Spinal cord (tissue), 10 donors: ENCODE data around the gene UBASH3B. TPM values are rescaled to one million over a fixed set of nuclear protein-coding genes. Genes with fewer than 3 reads are reported as not detected.
A peak's percentile ranks its signal among the peaks of the same experiment; 100 is the strongest.

Source experiments
- DNase-seq, 6 donors: peaks; one replicate each; pipeline versions ENCODE4 v3.0.0 to v3.0.0-alpha.2; 2013 to 2015; ENCODE audit warnings: low spot score in 6 of 6, low read depth in 4 of 6
- H3K27ac ChIP-seq: one replicate; pipeline ENCODE4 v1.5.1; 2013; ENCODE audit warnings: low read depth, low read length, control low read depth
- H3K27me3 ChIP-seq: one replicate; pipeline ENCODE4 v1.6.1; 2013; ENCODE audit warnings: low read length; ENCODE audit not compliant: control insufficient read depth, insufficient read depth
- H3K36me3 ChIP-seq: one replicate; pipeline ENCODE4 v1.6.1; 2013; ENCODE audit warnings: low read length; ENCODE audit not compliant: control insufficient read depth, insufficient read depth
- H3K4me1 ChIP-seq: one replicate; pipeline ENCODE4 v1.6.1; 2013; ENCODE audit warnings: low read length; ENCODE audit not compliant: control insufficient read depth, insufficient read depth
- H3K4me3 ChIP-seq: one replicate; pipeline ENCODE4 v1.5.1; 2013; ENCODE audit warnings: low read depth, low read length, control low read depth
- H3K9me3 ChIP-seq: one replicate; pipeline ENCODE4 v1.6.1; 2013; ENCODE audit warnings: low read length; ENCODE audit not compliant: control insufficient read depth, insufficient read depth
- WGBS: methylation state at CpG from one replicate; pipeline ENCODE4 v1.1.5; 2013; ENCODE audit warnings: missing lambda C conversion rate; ENCODE audit not compliant: insufficient coverage; 5-methylcytosine and 5-hydroxymethylcytosine counted together
- polyA plus RNA-seq, 2 donors: library from polyadenylated mRNA; unstranded; fragments of 120-200 nt; gene quantifications; one replicate each; pipeline ENCODE4 v1.2.1, GENCODE V29; 2013; ENCODE audit not compliant: insufficient read length in 2 of 2
- total RNA-seq, 2 donors: library from RNA; depleted of rRNA in 1 of 2; stranded (reverse); fragments of 120-200 nt in 1 of 2; fragments of >200 nt in 1 of 2; gene quantifications; one replicate each; pipeline versions ENCODE4 v1.2.3 to v1.2.4, GENCODE V29; 2013 to 2014
- donor health status: healthy.

UBASH3B gene
- total and polyA plus RNA-seq, 4 donors, result 6.0 to 17.2 (median 9.6) TPM

DNA sequence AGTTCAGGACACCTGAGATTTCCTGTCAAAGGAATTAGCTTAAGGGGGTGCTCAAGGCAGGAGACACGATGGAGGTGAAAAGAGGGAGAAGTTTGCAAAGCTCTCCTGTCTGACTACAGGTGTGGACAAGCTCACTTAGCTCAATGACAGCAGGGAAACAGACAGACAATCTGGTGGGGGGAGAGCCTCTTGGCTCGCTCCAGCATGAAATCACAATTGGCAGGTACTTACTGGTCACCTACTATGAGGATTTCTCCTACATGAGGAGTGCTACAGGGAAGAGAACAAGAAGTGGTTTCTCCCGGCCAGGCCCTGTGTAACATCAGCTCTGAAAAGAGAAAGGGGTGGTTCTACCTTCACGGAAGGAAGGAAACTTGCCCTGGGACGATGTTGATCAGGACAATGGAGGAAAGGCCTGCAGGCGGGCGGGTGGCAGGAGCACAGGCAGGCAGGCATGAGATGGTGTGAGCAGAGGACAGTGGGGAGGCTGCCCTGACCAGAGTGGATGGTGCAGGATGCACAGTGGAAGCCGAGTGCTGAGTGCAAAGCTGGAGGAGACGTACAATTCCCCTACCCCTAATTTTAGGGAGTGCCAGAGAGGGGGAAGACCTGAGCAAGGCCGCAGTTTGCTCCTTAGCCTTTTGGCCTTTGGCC lies 124.9 kb downstream of the UBASH3B start:
- Histone ChIP-seq H3K9me3 (no peaks in the 10 kb centered on the region), H3K27ac (no peak overlapping the region), H3K36me3 (peaks cover 13% of the 10 kb centered on the region), H3K4me3 (no peak overlapping the region), H3K4me1 (peaks cover 13% of the 10 kb centered on the region), H3K27me3 (no peaks in the 10 kb centered on the region)
- DNase-seq, result no peak
- 83% methylated on average over 8 of the region's 10 CpGs for WGBS

DNA sequence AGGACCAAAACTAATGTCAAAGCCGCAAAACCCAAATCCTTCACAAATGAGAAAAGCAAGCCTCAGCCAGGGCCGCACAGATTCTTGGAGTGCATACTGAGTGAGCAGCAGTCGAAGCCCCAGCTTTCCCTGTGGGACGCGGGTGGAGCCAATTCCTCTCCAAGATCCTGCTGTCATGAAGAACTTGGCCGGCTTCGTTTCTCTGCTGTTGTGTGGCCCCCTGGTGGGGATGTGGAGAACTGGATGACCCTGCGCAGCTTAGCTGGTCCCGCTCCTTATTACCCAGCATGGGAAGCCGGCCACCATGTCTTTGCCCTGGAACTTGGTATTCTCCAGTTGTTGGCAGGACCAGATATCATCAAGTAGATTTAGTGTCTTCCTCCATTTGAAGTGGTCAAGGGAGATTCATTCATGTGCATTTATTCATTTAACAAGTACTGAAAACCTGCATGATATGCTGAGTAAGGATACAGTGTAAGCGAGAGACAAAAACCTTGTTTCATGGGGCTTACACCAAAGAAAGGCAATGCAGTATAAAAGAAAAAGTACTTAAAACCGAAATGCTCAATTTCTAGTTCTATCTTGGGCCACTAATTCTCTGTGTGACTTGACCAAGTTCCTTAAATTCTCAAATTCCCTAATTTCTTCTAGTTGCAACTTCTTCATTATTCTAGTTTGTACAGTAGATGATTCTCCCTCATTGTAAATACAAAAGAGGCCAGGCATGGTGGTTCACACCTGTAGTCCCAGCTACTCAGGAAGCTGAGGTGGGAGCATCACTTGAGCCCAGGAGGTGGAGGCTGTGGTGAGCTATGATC lies 126.1 kb downstream of the UBASH3B start:
- Histone ChIP-seq H3K4me1 (peaks cover 13% of the 10 kb centered on the region), H3K9me3 (no peaks in the 10 kb centered on the region), H3K27ac (no peak overlapping the region), H3K27me3 (no peaks in the 10 kb centered on the region), H3K36me3 (peaks cover 13% of the 10 kb centered on the region), H3K4me3 (no peak overlapping the region)
- 4% methylated on average over 10 of the region's 12 CpGs for WGBS
- DNase-seq, result peak; percentile 75 to 96 (median 83)

DNA sequence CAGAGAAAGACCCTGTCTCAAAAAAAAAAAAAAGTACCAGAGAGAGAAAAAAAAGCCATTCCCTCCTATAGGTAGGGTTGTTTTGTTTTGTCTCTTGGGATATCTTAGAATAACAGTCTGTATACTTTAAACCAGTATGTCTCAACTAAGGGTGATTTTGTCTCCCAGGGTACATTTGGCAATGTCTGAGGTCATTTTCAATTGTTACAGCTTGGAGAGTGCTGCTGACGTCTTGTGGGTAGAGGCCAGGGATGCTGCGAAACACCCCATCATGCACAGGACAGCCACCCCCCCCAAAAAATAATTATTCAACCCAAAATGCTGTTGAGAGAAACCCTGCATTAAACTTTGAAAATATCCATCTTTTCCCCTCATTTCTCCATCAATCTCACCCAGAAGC lies 126.7 kb downstream of the UBASH3B start:
- peaks cover 9% of the 10 kb centered on the region for H3K36me3 ChIP-seq
- H3K9me3 ChIP-seq, result no peaks in the 10 kb centered on the region
- DNase-seq, result no peak
- no peak overlapping the region for H3K27ac ChIP-seq
- WGBS, result no CpG with 5 or more reads among the region's 2 CpGs
- H3K4me3 ChIP-seq, result no peak overlapping the region
- peaks cover 13% of the 10 kb centered on the region for H3K4me1 ChIP-seq
- no peaks in the 10 kb centered on the region for H3K27me3 ChIP-seq

DNA sequence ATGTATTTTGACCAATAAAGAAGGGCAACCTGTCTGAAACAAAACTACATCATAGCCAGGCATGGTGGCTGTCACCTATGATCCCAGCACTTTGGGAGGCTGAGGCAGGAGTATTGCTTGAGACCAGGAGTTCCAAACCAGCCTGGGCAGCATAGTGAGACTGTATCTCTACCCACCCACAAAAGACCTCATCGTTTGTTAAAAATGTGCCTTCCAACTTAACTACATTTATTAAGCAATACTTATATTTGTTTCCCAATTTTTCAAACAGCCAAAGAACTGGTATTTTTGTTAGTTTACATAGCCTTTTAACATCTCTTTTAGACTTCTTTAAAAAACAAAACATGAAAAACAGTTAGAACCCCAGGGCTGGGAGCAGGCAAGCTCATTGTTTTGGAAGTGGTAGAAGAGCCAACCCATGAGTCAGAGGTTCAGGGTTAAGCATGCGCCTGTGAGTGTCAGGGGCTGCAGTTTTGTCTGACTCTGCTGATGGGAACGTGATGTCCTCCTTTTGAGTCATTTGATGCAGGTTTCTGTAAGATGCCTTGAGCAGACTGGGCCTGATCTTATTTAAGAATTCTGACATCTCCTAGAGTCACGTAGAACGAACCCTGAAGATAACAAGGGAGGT lies 128.9 kb downstream of the UBASH3B start:
- peak in 1 of 6 donors; percentile 45 for DNase-seq
- Histone ChIP-seq H3K36me3 (peaks cover 6% of the 10 kb centered on the region), H3K27ac (peak overlapping the region; percentile 42), H3K4me1 (peaks cover 13% of the 10 kb centered on the region), H3K4me3 (no peak overlapping the region), H3K27me3 (no peaks in the 10 kb centered on the region), H3K9me3 (no peaks in the 10 kb centered on the region)
- WGBS, result 77% methylated on average over 5 of the region's 5 CpGs

DNA sequence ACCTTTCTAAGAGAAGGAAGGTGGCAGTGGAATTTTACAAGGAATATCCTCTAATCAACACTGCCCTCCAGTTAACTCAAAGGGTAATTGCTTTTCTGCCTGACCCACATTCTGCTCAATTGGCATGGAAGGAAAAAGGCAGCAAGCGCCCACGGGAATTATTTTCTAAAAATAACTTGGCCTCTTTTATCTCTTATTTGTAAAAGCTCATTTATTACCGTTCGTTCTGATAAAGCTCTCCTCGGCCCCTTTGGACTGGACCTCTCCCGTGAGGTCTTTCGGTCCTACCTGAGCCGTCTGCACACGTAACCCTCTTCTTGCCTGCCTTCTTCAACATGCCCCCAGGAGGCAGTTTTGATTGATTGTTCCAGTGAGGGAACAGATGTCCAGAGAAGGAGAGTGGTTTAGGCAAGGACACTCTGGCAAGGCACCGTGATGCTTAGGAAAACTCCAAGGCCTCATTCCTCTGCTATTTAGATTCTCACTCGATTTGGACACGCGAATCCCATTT lies 129.6 kb downstream of the UBASH3B start:
- peaks cover 16% of the 10 kb centered on the region for H3K4me1 ChIP-seq
- peak overlapping the region; percentile 42 for H3K27ac ChIP-seq
- no peak overlapping the region for H3K4me3 ChIP-seq
- 91% methylated on average over 4 of the region's 13 CpGs for WGBS
- H3K27me3 ChIP-seq, result no peaks in the 10 kb centered on the region
- DNase-seq, result peak in 1 of 6 donors; percentile 50
- peaks cover 4% of the 10 kb centered on the region for H3K36me3 ChIP-seq
- no peaks in the 10 kb centered on the region for H3K9me3 ChIP-seq

DNA sequence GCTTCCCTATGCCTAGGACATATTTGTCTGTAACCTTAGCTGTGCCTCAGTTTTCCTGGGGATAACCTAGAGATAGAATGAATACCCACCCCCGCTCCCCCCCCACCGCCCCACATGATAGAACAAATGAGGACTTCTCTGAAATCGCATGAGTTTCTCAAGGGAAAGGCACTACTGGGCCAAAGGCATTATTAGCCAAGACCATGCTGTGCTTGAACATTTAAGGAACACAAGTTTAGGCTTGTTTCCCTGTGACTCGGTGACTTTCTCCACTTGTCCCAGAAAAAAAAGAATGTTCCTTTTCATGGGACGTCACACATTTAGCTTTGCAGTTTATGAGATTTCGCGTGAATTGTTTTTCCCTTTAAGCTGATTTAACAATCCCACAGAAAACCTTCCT lies 131.4 kb downstream of the UBASH3B start:
- peaks cover 3% of the 10 kb centered on the region for H3K4me1 ChIP-seq
- no peak overlapping the region for H3K4me3 ChIP-seq
- H3K27ac ChIP-seq, result no peak overlapping the region
- H3K27me3 ChIP-seq, result no peaks in the 10 kb centered on the region
- peaks cover 2% of the 10 kb centered on the region for H3K36me3 ChIP-seq
- 43% methylated on average over 2 of the region's 7 CpGs for WGBS
- H3K9me3 ChIP-seq, result no peaks in the 10 kb centered on the region
- DNase-seq, result no peak

DNA sequence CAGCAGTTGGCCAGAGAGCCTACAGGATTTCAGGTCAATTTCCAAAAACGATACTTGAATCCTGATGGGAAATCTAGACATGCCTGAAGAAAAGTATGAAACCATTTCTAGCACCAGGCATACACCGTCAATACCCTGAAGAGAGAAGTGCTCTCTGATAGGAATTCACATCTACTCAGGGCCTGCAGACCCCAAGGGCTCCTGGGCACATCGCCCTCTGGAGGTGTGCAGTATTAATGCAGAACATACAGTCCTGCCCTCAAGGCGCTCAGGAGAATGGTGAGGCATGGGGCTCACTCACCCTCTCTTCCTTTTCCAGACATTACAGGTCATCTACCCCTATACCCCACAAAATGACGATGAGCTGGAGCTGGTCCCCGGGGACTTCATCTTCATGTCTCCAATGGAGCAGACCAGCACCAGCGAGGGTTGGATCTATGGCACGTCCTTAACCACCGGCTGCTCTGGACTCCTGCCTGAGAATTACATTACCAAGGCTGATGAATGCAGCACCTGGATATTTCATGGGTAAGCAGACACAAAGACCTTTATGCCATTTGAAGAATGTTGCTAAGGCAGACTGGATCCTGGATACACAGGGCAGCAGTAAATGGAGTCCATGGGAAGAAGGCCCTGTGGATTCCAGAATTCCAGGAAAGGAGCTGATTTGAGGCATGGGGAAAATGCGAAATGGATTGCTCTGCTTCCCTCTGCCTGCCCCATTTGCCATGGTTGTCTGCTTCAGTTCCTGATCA lies 133.4 kb downstream of the UBASH3B start:
- H3K4me1 ChIP-seq, result peaks cover 3% of the 10 kb centered on the region
- H3K27me3 ChIP-seq, result no peaks in the 10 kb centered on the region
- H3K36me3 ChIP-seq, result peaks cover 2% of the 10 kb centered on the region
- WGBS, result 92% methylated on average over 8 of the region's 10 CpGs
- no peak for DNase-seq
- no peak overlapping the region for H3K4me3 ChIP-seq
- H3K27ac ChIP-seq, result no peak overlapping the region
- H3K9me3 ChIP-seq, result no peaks in the 10 kb centered on the region

DNA sequence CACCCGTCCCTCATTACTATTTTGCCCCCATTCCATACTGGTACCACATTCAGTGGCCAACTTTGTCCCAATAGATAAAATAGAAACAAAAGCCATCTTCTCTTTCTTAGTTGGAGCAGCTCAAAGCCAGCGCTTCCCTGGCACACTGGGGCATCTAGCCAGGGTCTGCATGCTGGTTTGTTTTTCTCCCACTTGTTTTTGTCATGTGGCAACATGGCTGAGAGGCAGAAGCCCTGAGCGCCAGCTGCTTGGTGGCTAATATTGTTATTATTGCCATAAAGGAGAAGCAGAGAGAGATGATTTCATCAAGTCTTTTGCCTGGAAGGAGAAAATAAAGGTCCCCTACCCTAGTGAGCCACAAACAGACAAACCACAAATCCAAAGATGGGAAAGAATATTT lies 134.4 kb downstream of the UBASH3B start:
- peak in 1 of 6 donors; percentile 54 for DNase-seq
- 23% methylated on average over 2 of the region's 3 CpGs for WGBS
- Histone ChIP-seq H3K27ac (no peak overlapping the region), H3K27me3 (no peaks in the 10 kb centered on the region), H3K9me3 (no peaks in the 10 kb centered on the region), H3K36me3 (peaks cover 5% of the 10 kb centered on the region), H3K4me1 (peaks cover 3% of the 10 kb centered on the region), H3K4me3 (no peak overlapping the region)

DNA sequence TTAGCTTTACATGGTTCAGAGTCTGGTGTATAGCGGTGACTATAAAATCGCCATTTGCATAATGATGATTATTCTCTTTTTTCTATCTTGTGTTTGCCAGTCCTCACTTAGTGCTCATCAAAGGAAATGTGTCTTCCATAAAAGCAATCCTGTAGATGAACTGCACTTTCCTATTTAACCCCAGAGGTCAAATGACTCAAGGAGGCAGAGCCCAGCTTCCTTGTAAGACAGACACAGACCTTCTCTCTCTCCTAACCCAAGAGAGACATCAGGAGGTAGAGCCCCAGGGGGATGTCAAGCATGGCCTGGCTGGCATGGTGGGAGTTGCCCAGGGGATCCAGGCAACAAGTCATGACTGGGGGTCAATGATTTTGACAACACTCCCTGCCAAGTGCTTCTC lies 135.9 kb downstream of the UBASH3B start:
- H3K27me3 ChIP-seq, result no peaks in the 10 kb centered on the region
- peaks cover 3% of the 10 kb centered on the region for H3K4me1 ChIP-seq
- DNase-seq, result no peak
- peaks cover 9% of the 10 kb centered on the region for H3K36me3 ChIP-seq
- H3K4me3 ChIP-seq, result no peak overlapping the region
- no CpG with 5 or more reads among the region's 2 CpGs for WGBS
- no peak overlapping the region for H3K27ac ChIP-seq
- H3K9me3 ChIP-seq, result no peaks in the 10 kb centered on the region
